Measurements from ENCODE around the gene POC1A. TPM values are rescaled to one million over a fixed set of nuclear protein-coding genes. Genes with fewer than 3 reads are reported as not detected.

The POC1A gene
- total RNA-seq, 1 experiment from 2014 or later, result 16.1 TPM

DNA sequence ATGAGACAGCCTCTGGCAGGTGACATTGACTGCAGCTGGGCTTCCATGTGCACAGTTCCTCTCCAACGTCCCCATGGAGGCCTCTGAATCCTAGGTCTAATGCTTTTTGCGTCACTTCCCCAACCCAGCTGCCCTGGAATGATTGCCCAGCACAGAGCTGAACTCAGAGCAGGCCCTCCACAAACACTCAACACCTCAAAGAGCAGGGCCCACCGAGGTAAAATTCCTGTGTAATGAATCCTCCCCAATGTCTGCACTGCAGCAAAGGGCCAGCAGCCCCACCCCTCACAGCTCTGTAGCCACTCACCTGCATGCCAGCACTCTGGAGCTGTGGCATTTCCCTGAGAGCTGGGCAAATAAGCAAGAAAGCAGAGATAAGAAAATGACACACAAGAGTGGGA, 55.2 kb downstream of the POC1A start:
- H3K4me3 ChIP-seq (ENCODE audit: low read depth, low read length, poor library complexity, severe bottlenecking), result no peak overlapping the region
- DNase-seq (ENCODE audit: low spot score), result no peak
- intact Hi-C loops (cut with micrococcal nuclease; ENCODE audit: unreplicated experiment), result no loop called here
- no peaks in the 10 kb centered on the region for H3K36me3 ChIP-seq (ENCODE audit: insufficient read depth, low read length, poor library complexity, severe bottlenecking)
- no peaks in the 10 kb centered on the region for H3K9me3 ChIP-seq (ENCODE audit: low read depth, low read length, poor library complexity, severe bottlenecking)
- no peak for TF ChIP-seq EZH2 (IDR thresholded peaks at IDR 0.05; ENCODE audit: borderline replicate concordance, low read depth, low read length, poor library complexity, severe bottlenecking)
- TF ChIP-seq, protein P1, sequence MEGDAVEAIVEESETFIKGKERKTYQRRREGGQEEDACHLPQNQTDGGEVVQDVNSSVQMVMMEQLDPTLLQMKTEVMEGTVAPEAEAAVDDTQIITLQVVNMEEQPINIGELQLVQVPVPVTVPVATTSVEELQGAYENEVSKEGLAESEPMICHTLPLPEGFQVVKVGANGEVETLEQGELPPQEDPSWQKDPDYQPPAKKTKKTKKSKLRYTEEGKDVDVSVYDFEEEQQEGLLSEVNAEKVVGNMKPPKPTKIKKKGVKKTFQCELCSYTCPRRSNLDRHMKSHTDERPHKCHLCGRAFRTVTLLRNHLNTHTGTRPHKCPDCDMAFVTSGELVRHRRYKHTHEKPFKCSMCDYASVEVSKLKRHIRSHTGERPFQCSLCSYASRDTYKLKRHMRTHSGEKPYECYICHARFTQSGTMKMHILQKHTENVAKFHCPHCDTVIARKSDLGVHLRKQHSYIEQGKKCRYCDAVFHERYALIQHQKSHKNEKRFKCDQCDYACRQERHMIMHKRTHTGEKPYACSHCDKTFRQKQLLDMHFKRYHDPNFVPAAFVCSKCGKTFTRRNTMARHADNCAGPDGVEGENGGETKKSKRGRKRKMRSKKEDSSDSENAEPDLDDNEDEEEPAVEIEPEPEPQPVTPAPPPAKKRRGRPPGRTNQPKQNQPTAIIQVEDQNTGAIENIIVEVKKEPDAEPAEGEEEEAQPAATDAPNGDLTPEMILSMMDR (conservative IDR thresholded peaks at IDR 0.05; ENCODE audit: low read depth, low read length), result no peak
- no TSS peak for BruUV-seq (replicated peaks)
- H3K27ac ChIP-seq (ENCODE audit: low read depth, low read length, poor library complexity, severe bottlenecking), result no peak overlapping the region
- ChIA-PET CTCF (no interaction called here), POLR2A (ENCODE audit: low non-redundant PET) (no interaction called here)
- no peaks in the 10 kb centered on the region for H3K27me3 ChIP-seq (replicated peaks; ENCODE audit: insufficient read depth, low read depth, low read length, poor library complexity)
- no peaks in the 10 kb centered on the region for H3K4me1 ChIP-seq (ENCODE audit: insufficient read depth, low read length, poor library complexity, severe bottlenecking)

DNA sequence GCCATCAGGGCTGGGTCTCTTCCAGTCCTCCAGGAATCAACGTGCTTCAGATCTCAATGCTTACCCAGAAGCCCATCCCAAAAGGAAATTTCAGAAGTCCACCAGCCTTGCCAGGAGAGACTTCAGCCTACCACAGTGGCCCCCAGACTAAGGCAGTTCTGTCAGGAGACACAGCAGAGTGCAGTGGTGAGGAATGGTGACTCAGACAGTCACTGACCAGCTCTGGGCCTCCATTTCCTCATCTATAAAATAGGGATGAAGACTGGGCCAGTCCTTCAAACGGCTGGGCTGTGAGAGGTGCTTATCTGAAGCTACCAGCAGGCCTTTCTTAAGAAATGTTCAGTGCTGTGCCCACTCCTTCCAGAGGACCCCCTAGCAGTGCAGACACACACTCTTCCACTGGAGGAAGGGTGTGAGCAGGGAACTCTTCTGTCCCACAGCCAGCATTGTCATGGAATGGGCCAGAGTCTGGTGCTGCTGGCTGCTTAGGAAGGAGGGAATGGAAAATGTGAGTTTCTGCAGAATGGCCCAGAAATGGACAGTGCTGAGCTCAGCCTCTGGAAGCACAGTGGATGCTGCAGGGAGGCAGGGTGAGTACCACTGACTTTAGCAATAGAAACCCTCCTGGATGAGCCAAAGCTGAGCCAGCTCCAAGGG, 56.2 kb downstream of the POC1A start:
- H3K4me3 ChIP-seq (ENCODE audit: low read depth, low read length, poor library complexity, severe bottlenecking), result no peak overlapping the region
- ChIA-PET CTCF (no interaction called here), POLR2A (ENCODE audit: low non-redundant PET) (no interaction called here)
- H3K36me3 ChIP-seq (ENCODE audit: insufficient read depth, low read length, poor library complexity, severe bottlenecking), result no peaks in the 10 kb centered on the region
- H3K9me3 ChIP-seq (ENCODE audit: low read depth, low read length, poor library complexity, severe bottlenecking), result no peaks in the 10 kb centered on the region
- H3K4me1 ChIP-seq (ENCODE audit: insufficient read depth, low read length, poor library complexity, severe bottlenecking), result no peaks in the 10 kb centered on the region
- no peaks in the 10 kb centered on the region for H3K27me3 ChIP-seq (replicated peaks; ENCODE audit: insufficient read depth, low read depth, low read length, poor library complexity)
- no peak for TF ChIP-seq EZH2 (IDR thresholded peaks at IDR 0.05; ENCODE audit: borderline replicate concordance, low read depth, low read length, poor library complexity, severe bottlenecking)
- intact Hi-C loops (cut with micrococcal nuclease; ENCODE audit: unreplicated experiment), result no loop called here
- H3K27ac ChIP-seq (ENCODE audit: low read depth, low read length, poor library complexity, severe bottlenecking), result no peak overlapping the region
- BruUV-seq (replicated peaks), result no TSS peak
- no peak for DNase-seq (ENCODE audit: low spot score)

DNA sequence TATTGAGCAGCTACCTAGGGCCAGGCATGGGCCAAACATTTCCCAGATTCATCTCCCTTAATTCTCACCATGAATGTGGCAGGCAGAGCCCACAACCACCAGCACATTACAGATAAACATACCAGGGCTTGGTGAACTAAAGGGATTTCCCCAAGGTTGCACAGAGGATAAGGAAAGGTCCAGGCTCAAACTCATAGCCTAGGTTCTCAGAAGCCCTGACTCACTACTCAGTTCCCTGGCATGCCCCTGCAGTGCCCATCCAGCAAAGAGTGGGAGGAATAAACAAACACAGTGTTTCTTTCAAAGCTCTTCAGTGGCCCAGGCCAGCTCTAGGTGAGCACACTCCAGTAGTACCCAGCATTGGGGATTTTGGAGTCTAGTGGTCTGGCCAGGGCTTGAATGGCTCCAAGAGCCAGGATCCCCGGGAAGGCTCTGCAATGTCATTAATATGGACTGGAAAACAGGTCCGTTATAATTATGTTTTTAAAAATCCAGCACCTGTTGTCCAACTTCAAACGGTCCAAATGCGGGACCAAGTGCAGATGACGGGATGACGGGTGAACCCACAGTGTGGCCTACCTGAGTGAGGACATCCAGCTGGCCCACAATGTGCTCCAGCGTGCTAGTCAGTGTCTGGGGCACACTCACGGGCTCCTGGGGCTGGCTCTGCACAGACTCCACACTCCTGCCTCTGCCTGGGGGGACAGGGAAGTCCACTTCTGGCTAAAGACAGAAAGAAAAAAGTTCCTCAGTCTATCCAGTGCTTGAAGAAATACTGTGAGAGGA, 58.0 kb downstream of the POC1A start:
- Histone ChIP-seq H3K27me3 (replicated peaks; ENCODE audit: insufficient read depth, low read depth, low read length, poor library complexity) (no peaks in the 10 kb centered on the region), H3K36me3 (ENCODE audit: insufficient read depth, low read length, poor library complexity, severe bottlenecking) (no peaks in the 10 kb centered on the region), H3K4me3 (ENCODE audit: low read depth, low read length, poor library complexity, severe bottlenecking) (no peak overlapping the region), H3K4me1 (ENCODE audit: insufficient read depth, low read length, poor library complexity, severe bottlenecking) (no peaks in the 10 kb centered on the region), H3K9me3 (ENCODE audit: low read depth, low read length, poor library complexity, severe bottlenecking) (no peaks in the 10 kb centered on the region), H3K27ac (ENCODE audit: low read depth, low read length, poor library complexity, severe bottlenecking) (no peak overlapping the region)
- TF ChIP-seq, protein P1 (conservative IDR thresholded peaks at IDR 0.05; ENCODE audit: low read depth, low read length), result no peak
- TF ChIP-seq EZH2 (IDR thresholded peaks at IDR 0.05; ENCODE audit: borderline replicate concordance, low read depth, low read length, poor library complexity, severe bottlenecking), result no peak
- POLR2A ChIA-PET (ENCODE audit: low non-redundant PET), result no interaction called here
- CTCF ChIA-PET, result no interaction called here
- no peak for DNase-seq (ENCODE audit: low spot score)
- intact Hi-C loops (cut with micrococcal nuclease; ENCODE audit: unreplicated experiment), result no loop called here
- no TSS peak for BruUV-seq (replicated peaks)

All from A673 (cell line).